SJCRH30 (cell line): ENCODE results near the gene ADCY4. TPM values are rescaled to one million over a fixed set of nuclear protein-coding genes. Genes with fewer than 3 reads are reported as not detected.

Source experiments
- DNase-seq, 2 experiments: peaks; one replicate each; pipeline ENCODE4 v3.0.0-alpha.2; 2015 to 2020
- H3K27ac ChIP-seq: fragments of 250-450 bp; sonication (Bioruptor Pico); 2 replicates; pipeline ENCODE4 v1.5.1; 2020; ENCODE audit warnings: mild to moderate bottlenecking, moderate library complexity
- H3K27me3 ChIP-seq: fragments of 250-450 bp; sonication (Bioruptor Pico); 2 replicates; pipeline ENCODE4 v1.5.1; 2020; ENCODE audit warnings: mild to moderate bottlenecking, moderate library complexity
- H3K36me3 ChIP-seq: fragments of 250-450 bp; sonication (Bioruptor Pico); 2 replicates; pipeline ENCODE4 v1.5.1; 2020; ENCODE audit warnings: mild to moderate bottlenecking, moderate library complexity
- H3K4me1 ChIP-seq: fragments of 250-450 bp; sonication (Bioruptor Pico); 2 replicates; pipeline ENCODE4 v1.5.1; 2020; ENCODE audit warnings: mild to moderate bottlenecking, moderate library complexity
- H3K4me3 ChIP-seq: fragments of 250-450 bp; sonication (Bioruptor Pico); 2 replicates; pipeline ENCODE4 v1.5.1; 2020; ENCODE audit warnings: mild to moderate bottlenecking, moderate library complexity
- H3K9me3 ChIP-seq: fragments of 250-450 bp; sonication (Bioruptor Pico); replicated peaks from 2 replicates; pipeline ENCODE4 v1.5.1; 2020; ENCODE audit warnings: mild to moderate bottlenecking, moderate library complexity
- total RNA-seq: library from RNA; depleted of rRNA; stranded (reverse); fragments of >200 nt; shearing (Covaris generic); gene quantifications from 2 replicates; pipeline ENCODE4 v1.2.3, GENCODE V29; 2014

Gene ADCY4
- total RNA-seq, 1 experiment from 2014 or later, result not detected

- H3K4me3 ChIP-seq, result no peak overlapping the region
- H3K9me3 ChIP-seq, result no peaks in the 10 kb centered on the region
Measured at GRCh38 chr14:24291446-24292117, 43.3 kb downstream of the ADCY4 start.

GRCh38 chr14:24290746-24291145 is 44.1 kb downstream of the ADCY4 start:
- no peak for DNase-seq
- Histone ChIP-seq H3K27ac (no peak overlapping the region), H3K27me3 (no peaks in the 10 kb centered on the region), H3K4me1 (no peaks in the 10 kb centered on the region), H3K9me3 (no peaks in the 10 kb centered on the region), H3K36me3 (no peaks in the 10 kb centered on the region), H3K4me3 (no peak overlapping the region)

More at GRCh38 chr14:24291446-24292117, 43.3 kb downstream of the ADCY4 start:
- Histone ChIP-seq H3K27ac (no peak overlapping the region), H3K4me1 (no peaks in the 10 kb centered on the region), H3K36me3 (no peaks in the 10 kb centered on the region), H3K27me3 (no peaks in the 10 kb centered on the region)
- DNase-seq, result no peak

GRCh38 chr14:24289649-24290280 is 45.1 kb downstream of the ADCY4 start:
- Histone ChIP-seq H3K27ac (no peak overlapping the region), H3K4me3 (no peak overlapping the region), H3K4me1 (no peaks in the 10 kb centered on the region), H3K36me3 (no peaks in the 10 kb centered on the region), H3K27me3 (no peaks in the 10 kb centered on the region), H3K9me3 (no peaks in the 10 kb centered on the region)
- DNase-seq, result no peak

GRCh38 chr14:24286996-24287395 is 47.9 kb downstream of the ADCY4 start:
- no peaks in the 10 kb centered on the region for H3K9me3 ChIP-seq
- H3K36me3 ChIP-seq, result no peaks in the 10 kb centered on the region
- H3K4me1 ChIP-seq, result no peaks in the 10 kb centered on the region
- H3K27me3 ChIP-seq, result no peaks in the 10 kb centered on the region
- H3K4me3 ChIP-seq, result no peak overlapping the region
- H3K27ac ChIP-seq, result no peak overlapping the region
- no peak for DNase-seq

GRCh38 chr14:24285351-24285750 is 49.5 kb downstream of the ADCY4 start:
- Histone ChIP-seq H3K4me1 (no peaks in the 10 kb centered on the region), H3K36me3 (no peaks in the 10 kb centered on the region), H3K9me3 (no peaks in the 10 kb centered on the region), H3K4me3 (no peak overlapping the region), H3K27me3 (no peaks in the 10 kb centered on the region), H3K27ac (no peak overlapping the region)
- no peak for DNase-seq

DNA sequence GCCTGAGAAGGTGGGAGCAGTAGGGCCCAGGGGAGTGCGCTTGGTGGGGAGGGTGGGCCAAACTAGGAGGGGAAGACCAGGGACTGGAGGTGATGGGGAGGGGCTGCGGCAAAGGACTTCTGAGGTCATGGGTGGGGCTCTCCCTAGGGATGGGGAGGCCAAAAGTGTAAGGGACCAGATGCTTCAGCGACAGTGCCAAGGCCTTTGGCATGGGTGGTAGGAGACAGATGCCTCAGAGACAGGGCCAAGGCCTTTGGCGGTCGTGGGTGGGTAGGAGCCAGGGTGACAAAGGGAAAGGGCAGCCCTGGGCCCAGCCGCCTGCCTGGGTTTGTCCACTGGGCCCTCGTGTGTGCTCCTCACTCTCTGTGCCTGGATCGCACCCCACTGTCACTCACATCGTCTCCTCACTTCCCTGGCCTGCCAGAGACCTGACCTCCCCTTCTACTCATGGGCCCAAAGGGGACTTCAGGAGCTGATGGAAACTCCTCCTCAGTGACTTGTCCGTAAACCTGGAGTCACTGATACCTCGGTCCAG is 50.3 kb downstream of the ADCY4 start:
- Histone ChIP-seq H3K27me3 (no peaks in the 10 kb centered on the region), H3K4me3 (no peak overlapping the region), H3K4me1 (no peaks in the 10 kb centered on the region), H3K27ac (no peak overlapping the region), H3K9me3 (no peaks in the 10 kb centered on the region), H3K36me3 (no peaks in the 10 kb centered on the region)
- no peak for DNase-seq

GRCh38 chr14:24283796-24284460 is 50.9 kb downstream of the ADCY4 start:
- DNase-seq, result no peak
- Histone ChIP-seq H3K27me3 (no peaks in the 10 kb centered on the region), H3K4me1 (no peaks in the 10 kb centered on the region)

GRCh38 chr14:24282736-24283135 is 52.1 kb downstream of the ADCY4 start:
- H3K27ac ChIP-seq, result no peak overlapping the region
- H3K4me1 ChIP-seq, result no peaks in the 10 kb centered on the region
- no peaks in the 10 kb centered on the region for H3K36me3 ChIP-seq
- DNase-seq, result no peak
- H3K4me3 ChIP-seq, result no peak overlapping the region
- no peaks in the 10 kb centered on the region for H3K9me3 ChIP-seq
- H3K27me3 ChIP-seq, result no peaks in the 10 kb centered on the region

More at GRCh38 chr14:24283796-24284460, 50.9 kb downstream of the ADCY4 start:
- H3K36me3 ChIP-seq, result no peaks in the 10 kb centered on the region
- H3K4me3 ChIP-seq, result no peak overlapping the region
- no peaks in the 10 kb centered on the region for H3K9me3 ChIP-seq
- no peak overlapping the region for H3K27ac ChIP-seq

GRCh38 chr14:24281636-24282035 is 53.2 kb downstream of the ADCY4 start:
- H3K27ac ChIP-seq, result no peak overlapping the region
- H3K27me3 ChIP-seq, result no peaks in the 10 kb centered on the region
- DNase-seq, result no peak
- no peak overlapping the region for H3K4me3 ChIP-seq
- no peaks in the 10 kb centered on the region for H3K9me3 ChIP-seq
- H3K36me3 ChIP-seq, result no peaks in the 10 kb centered on the region
- no peaks in the 10 kb centered on the region for H3K4me1 ChIP-seq

GRCh38 chr14:24280797-24281460 is 53.9 kb downstream of the ADCY4 start:
- Histone ChIP-seq H3K4me3 (no peak overlapping the region), H3K27me3 (no peaks in the 10 kb centered on the region), H3K4me1 (no peaks in the 10 kb centered on the region), H3K36me3 (no peaks in the 10 kb centered on the region), H3K9me3 (no peaks in the 10 kb centered on the region), H3K27ac (no peak overlapping the region)
- no peak for DNase-seq

DNA sequence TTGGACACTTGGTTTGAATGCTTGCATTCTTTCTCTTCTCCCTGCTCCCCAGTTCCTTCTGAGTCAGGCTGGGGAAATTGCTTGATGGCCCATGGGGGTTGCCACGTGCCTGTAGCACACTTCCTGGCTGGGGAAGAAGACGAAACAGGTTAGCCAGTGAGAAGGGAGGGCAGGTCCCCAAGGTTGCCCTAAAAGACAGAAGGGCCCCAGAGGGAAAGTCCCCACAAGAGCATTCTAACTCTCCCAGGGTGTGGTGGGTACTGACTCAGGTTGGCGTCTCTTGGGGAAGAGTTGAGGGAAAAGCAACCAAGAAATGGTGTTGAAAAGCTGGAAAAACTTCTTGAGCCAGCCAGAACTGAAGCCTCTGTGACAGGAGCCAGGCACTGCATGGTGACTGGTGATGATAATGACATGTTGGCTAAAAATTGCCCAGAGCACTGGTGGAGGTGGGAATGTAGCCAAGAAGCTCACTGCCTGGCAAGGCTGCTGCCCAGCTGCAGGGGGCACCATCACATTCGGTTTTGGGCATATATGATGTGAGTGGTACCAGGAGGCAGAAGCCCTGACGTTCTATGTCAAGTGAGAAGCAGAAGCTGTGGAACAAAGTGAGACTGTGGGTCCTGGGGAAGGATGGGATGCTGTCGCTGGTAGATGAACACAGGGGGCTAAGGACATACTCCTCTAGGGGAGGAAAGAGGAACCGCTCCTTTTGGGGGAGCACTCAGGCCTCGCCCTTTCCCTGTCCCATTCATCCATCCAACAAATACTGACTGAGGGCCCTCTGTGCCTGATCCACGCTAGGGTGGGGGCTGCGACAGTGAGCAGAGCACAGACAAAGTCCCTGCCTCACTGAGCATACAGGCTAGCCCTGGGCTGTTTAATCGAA is 55.3 kb downstream of the ADCY4 start:
- DNase-seq, result no peak
- H3K4me1 ChIP-seq, result no peaks in the 10 kb centered on the region
- no peaks in the 10 kb centered on the region for H3K9me3 ChIP-seq
- no peak overlapping the region for H3K4me3 ChIP-seq
- no peak overlapping the region for H3K27ac ChIP-seq
- H3K36me3 ChIP-seq, result no peaks in the 10 kb centered on the region
- no peaks in the 10 kb centered on the region for H3K27me3 ChIP-seq

GRCh38 chr14:24278424-24278823 is 56.4 kb downstream of the ADCY4 start:
- Histone ChIP-seq H3K36me3 (no peaks in the 10 kb centered on the region), H3K4me1 (no peaks in the 10 kb centered on the region), H3K27me3 (no peaks in the 10 kb centered on the region), H3K4me3 (no peak overlapping the region), H3K27ac (no peak overlapping the region), H3K9me3 (no peaks in the 10 kb centered on the region)
- no peak for DNase-seq

DNA sequence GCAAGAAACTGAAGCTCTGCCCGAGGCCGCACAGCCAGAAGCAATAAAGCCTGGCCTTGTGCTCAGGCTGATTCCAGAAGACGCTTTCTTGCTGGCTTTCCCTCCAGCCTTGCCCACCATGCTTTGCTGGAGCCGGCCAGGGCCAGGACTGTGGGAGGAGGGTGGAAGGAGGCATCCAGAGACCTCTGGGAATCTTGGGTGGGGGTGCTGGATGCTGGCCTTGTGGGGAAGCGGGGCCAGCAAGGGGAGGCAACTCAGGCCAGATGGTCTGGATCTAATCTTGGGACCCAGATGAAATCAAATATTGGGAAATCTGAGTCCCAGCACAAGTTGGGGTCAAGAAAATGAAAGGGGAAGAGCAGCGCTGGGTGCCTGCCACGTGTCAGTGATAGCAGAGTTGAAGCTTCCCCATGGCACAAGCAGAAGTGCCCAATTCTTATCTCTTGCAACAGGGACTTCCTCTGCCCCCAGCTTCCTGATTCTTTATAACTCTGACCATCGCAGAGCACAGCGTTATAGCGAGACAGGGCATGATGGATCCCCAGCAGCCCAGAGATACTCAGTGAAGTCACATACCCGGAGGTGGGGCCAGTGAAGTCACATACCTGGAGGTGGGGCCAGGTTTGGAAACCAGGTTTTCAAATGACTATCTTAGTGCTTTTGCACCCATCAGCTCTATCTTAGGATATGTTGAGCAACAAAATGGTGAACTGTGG is 57.1 kb downstream of the ADCY4 start:
- Histone ChIP-seq H3K4me3 (no peak overlapping the region), H3K27me3 (no peaks in the 10 kb centered on the region), H3K9me3 (no peaks in the 10 kb centered on the region), H3K27ac (no peak overlapping the region), H3K36me3 (no peaks in the 10 kb centered on the region), H3K4me1 (no peaks in the 10 kb centered on the region)
- DNase-seq, result no peak

DNA sequence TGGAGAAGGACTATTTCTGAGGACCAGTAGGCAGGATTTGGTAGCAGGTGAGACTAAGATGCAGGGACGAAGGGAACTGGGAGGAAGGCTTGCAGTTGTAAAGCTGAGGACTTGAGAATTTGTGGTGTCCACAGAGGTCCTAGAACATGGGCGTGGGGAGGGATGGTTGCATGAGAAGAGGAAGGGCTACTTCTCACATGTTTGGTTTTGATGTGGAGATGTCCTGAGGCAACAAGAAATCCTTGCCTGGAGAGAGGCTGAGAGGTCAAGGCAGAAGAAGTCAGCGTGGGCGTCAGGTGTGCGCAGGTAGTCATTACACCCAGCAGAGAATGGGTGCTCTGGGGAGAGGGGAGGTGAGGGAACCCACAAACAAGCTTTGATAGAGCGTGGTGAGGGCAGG is 57.8 kb downstream of the ADCY4 start:
- Histone ChIP-seq H3K36me3 (no peaks in the 10 kb centered on the region), H3K27ac (no peak overlapping the region), H3K4me3 (no peak overlapping the region), H3K4me1 (no peaks in the 10 kb centered on the region), H3K9me3 (no peaks in the 10 kb centered on the region), H3K27me3 (no peaks in the 10 kb centered on the region)
- no peak for DNase-seq
